Stimulated activated CD4-positive, alpha-beta T cell treated with anti-CD3 and anti-CD28 coated beads, TNF-alpha, amount 100 ng/mL, for 48 hours (primary cell): ENCODE measurements around the gene CNTNAP4.

Source experiments
- DNase-seq, 3 donors: peaks; one replicate each; pipeline ENCODE4 v3.0.0-alpha.2; 2020; ENCODE audit warnings: low read depth in 3 of 3

CNTNAP4 gene

GRCh38 chr16:76396977-76397376 lies 119.8 kb downstream of the CNTNAP4 start:
- DNase-seq = no peak

- no peak for DNase-seq
Observed at GRCh38 chr16:76409706-76410105, 132.5 kb downstream of the CNTNAP4 start.

- no peak for DNase-seq
Observed at GRCh38 chr16:76421571-76421970, 144.4 kb downstream of the CNTNAP4 start.

- DNase-seq = no peak
Observed at GRCh38 chr16:76428858-76429257, 151.7 kb downstream of the CNTNAP4 start.

- no peak for DNase-seq
Observed at GRCh38 chr16:76441391-76441790, 164.2 kb downstream of the CNTNAP4 start.

GRCh38 chr16:76441876-76442275 lies 164.7 kb downstream of the CNTNAP4 start:
- DNase-seq = no peak

GRCh38 chr16:76443973-76444372 lies 166.8 kb downstream of the CNTNAP4 start:
- DNase-seq = no peak

GRCh38 chr16:76444832-76445231 lies 167.6 kb downstream of the CNTNAP4 start:
- no peak for DNase-seq

GRCh38 chr16:76445815-76446214 lies 168.6 kb downstream of the CNTNAP4 start:
- no peak for DNase-seq

GRCh38 chr16:76446251-76446650 lies 169.1 kb downstream of the CNTNAP4 start:
- DNase-seq = no peak

GRCh38 chr16:76450890-76451289 lies 173.7 kb downstream of the CNTNAP4 start:
- DNase-seq = no peak

GRCh38 chr16:76455257-76455656 lies 178.1 kb downstream of the CNTNAP4 start:
- no peak for DNase-seq

- no peak for DNase-seq
Observed at GRCh38 chr16:76456016-76456415, 178.8 kb downstream of the CNTNAP4 start.

GRCh38 chr16:76459111-76459510 lies 181.9 kb downstream of the CNTNAP4 start:
- no peak for DNase-seq

GRCh38 chr16:76461836-76462235 lies 184.6 kb downstream of the CNTNAP4 start:
- no peak for DNase-seq

GRCh38 chr16:76464955-76465620 lies 187.9 kb downstream of the CNTNAP4 start:
- DNase-seq = no peak

- no peak for DNase-seq
Observed at GRCh38 chr16:76466871-76467270, 189.7 kb downstream of the CNTNAP4 start.

- no peak for DNase-seq
Observed at GRCh38 chr16:76474048-76474447, 196.8 kb downstream of the CNTNAP4 start.

GRCh38 chr16:76478105-76478504 lies 200.9 kb downstream of the CNTNAP4 start:
- no peak for DNase-seq

- DNase-seq = no peak
Observed at GRCh38 chr16:76483307-76483909, 206.2 kb downstream of the CNTNAP4 start.

- no peak for DNase-seq
Observed at GRCh38 chr16:76484020-76484419, 206.8 kb downstream of the CNTNAP4 start.

GRCh38 chr16:76486740-76487139 lies 209.5 kb downstream of the CNTNAP4 start:
- no peak for DNase-seq

- DNase-seq = no peak
Observed at GRCh38 chr16:76487411-76488064, 210.3 kb downstream of the CNTNAP4 start.
